SJSA1 (cell line): ENCODE data around the gene TRIM56. TPM values are rescaled to one million over a fixed set of nuclear protein-coding genes. Genes with fewer than 3 reads are reported as not detected.
"Not testable (repeated sequence)": the region's sequence is repeated elsewhere in the genome, so short reads cannot be mapped to it uniquely, and the experiment has no call there.

ENCODE experiments used
- DNase-seq, 2 experiments: peaks; one replicate each; pipeline ENCODE4 v3.0.0-alpha.2; 2015 to 2020; ENCODE audit warnings: low spot score in 2 of 2, low read depth in 1 of 2
- H3K27ac ChIP-seq: fragments of 250-450 bp; sonication (Bioruptor Pico); 2 replicates; pipeline ENCODE4 v1.5.1; 2020; ENCODE audit warnings: mild to moderate bottlenecking, moderate library complexity
- H3K27me3 ChIP-seq: fragments of 250-450 bp; sonication (Bioruptor Pico); replicated peaks from 2 replicates; pipeline ENCODE4 v1.5.1; 2020; ENCODE audit warnings: mild to moderate bottlenecking, moderate library complexity
- H3K36me3 ChIP-seq: fragments of 250-450 bp; sonication (Bioruptor Pico); 2 replicates; pipeline ENCODE4 v1.5.1; 2020; ENCODE audit warnings: mild to moderate bottlenecking
- H3K4me1 ChIP-seq: fragments of 250-450 bp; sonication (Bioruptor Pico); replicated peaks from 2 replicates; pipeline ENCODE4 v1.6.1; 2021; ENCODE audit warnings: mild to moderate bottlenecking
- H3K4me3 ChIP-seq: fragments of 250-450 bp; sonication (Bioruptor Pico); 2 replicates; pipeline ENCODE4 v1.5.1; 2020; ENCODE audit warnings: mild to moderate bottlenecking
- H3K9me3 ChIP-seq: fragments of 250-450 bp; sonication (Bioruptor Pico); replicated peaks from 2 replicates; pipeline ENCODE4 v1.5.1; 2020; ENCODE audit warnings: mild to moderate bottlenecking
- total RNA-seq: library from RNA; depleted of rRNA; stranded (reverse); fragments of >200 nt; shearing (Covaris generic); gene quantifications from 2 replicates; pipeline ENCODE4 v1.2.3, GENCODE V29; 2014

The TRIM56 gene
- total RNA-seq, 1 experiment from 2014 or later = 10.3 TPM

DNA sequence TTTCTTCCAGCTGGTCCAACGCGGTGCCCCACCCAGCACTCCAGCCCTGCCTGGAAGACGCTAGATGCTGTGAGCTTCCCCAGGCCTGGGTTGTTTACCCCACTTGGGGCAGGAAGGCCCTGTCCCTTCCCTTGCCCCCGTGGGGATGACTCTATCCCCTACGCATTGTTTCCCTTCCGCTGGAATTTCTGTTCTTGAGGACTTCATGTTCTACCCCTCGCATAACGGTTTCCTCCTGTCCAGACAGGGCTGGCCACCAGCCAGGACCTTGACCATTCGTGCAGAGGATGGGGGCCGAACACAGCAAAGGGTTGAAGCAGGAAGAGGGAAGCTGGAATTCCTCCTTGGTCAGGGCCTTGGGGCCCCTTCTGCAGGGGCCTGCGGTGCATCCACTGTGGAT, 27.0 kb downstream of the TRIM56 start:
- Histone ChIP-seq H3K4me1 (peaks cover 56% of the 10 kb centered on the region), H3K9me3 (no peaks in the 10 kb centered on the region), H3K4me3 (no peak overlapping the region), H3K27ac (peak overlapping the region; percentile 67), H3K27me3 (no peaks in the 10 kb centered on the region), H3K36me3 (no peaks in the 10 kb centered on the region)
- peak; percentile 57 to 74 for DNase-seq

DNA sequence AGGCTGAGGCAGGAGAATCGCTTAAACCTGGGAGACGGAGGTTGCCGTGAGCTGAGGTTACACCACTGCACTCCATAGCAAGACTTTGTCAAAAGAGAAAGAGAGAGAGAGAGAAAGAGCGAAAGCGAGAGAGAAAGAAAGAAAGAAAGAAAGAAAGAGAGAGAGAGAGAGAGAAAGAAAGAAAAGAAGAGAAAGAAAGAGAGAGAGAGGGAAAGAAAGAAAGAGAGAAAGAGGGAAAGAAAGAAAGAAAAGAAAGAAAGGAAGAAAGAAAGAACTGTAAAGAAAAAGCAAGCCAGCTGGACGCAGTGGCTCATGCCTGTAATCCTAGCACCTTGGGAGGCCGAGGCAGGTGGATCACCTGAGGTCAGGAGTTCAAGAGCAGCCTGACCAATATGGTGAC, 27.9 kb downstream of the TRIM56 start:
- not testable (repeated sequence) for H3K4me3 ChIP-seq, DNase-seq, H3K9me3 ChIP-seq, H3K27me3 ChIP-seq, H3K27ac ChIP-seq, H3K36me3 ChIP-seq
- peaks cover 65% of the 10 kb centered on the region for H3K4me1 ChIP-seq

DNA sequence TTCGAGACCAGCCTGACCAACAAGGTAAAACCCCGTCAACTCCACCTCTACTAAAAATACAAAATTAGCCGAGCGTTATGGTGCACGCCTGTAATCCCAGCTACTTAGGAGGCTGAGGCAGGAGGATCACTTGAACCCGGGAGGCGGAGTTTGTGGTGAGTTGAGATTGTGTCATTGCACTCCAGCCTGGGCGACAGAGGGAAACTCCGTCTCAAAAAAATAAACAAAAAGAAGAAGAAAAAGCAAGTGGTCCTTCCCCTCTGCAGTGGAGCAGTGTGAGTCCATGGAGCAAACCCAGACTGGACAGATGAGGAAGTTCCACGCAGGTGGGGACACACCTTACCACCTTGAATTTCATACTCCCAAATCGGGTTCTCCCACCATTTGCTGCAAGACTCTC, 28.6 kb downstream of the TRIM56 start:
- Histone ChIP-seq H3K36me3 (no peaks in the 10 kb centered on the region), H3K4me1 (peaks cover 69% of the 10 kb centered on the region), H3K27ac (peak overlapping the region; percentile 41; the same call in 1 of the 2 replicates), H3K9me3 (no peaks in the 10 kb centered on the region), H3K4me3 (no peak overlapping the region), H3K27me3 (no peaks in the 10 kb centered on the region)
- no peak for DNase-seq

DNA sequence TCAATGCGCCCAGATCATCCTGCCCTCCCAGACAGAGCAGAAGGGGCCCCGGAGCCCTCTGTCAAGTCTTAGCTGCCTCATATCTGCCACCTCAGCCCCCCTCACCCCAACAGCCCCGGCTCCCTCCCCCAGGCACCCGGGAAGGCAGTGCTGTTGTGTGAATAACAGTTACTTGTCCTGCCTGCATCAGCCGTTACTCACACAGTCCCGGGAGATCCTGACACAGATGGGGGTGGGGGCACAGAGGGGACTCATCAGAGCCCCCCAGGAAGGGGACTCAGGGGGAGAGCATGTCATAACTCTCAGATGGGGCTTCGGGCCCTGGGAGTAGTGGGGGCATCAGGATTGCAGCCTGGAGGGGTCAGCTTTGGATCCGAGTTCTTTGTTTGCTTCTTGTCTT, 29.2 kb downstream of the TRIM56 start:
- Histone ChIP-seq H3K27ac (peak overlapping the region; percentile 41), H3K27me3 (no peaks in the 10 kb centered on the region), H3K36me3 (no peaks in the 10 kb centered on the region), H3K4me3 (no peak overlapping the region), H3K4me1 (peaks cover 71% of the 10 kb centered on the region), H3K9me3 (no peaks in the 10 kb centered on the region)
- peak in 1 of 2 experiments; percentile 61 for DNase-seq

DNA sequence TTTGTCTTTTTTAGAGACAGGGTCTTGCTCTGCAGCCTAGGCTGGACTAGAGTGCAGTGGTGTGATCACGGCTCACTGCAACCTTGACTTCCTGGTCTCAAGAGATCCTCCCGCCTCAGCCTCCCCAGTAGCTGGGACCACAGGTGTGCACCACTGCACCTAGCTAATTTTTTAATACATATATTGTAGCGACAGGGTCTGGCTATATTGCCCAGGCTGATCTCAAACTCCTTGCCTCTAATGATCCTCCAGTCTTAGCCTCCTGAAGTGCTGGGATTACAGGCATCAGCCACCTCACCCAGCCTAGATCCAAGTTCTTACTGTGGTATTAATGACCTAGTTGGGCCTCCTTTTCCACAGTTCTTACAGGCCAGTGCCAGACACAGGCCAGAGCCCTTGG, 29.9 kb downstream of the TRIM56 start:
- no peak for DNase-seq
- Histone ChIP-seq H3K27ac (peak overlapping the region; percentile 41), H3K4me1 (peaks cover 78% of the 10 kb centered on the region), H3K27me3 (no peaks in the 10 kb centered on the region), H3K36me3 (no peaks in the 10 kb centered on the region), H3K9me3 (no peaks in the 10 kb centered on the region), H3K4me3 (no peak overlapping the region)

DNA sequence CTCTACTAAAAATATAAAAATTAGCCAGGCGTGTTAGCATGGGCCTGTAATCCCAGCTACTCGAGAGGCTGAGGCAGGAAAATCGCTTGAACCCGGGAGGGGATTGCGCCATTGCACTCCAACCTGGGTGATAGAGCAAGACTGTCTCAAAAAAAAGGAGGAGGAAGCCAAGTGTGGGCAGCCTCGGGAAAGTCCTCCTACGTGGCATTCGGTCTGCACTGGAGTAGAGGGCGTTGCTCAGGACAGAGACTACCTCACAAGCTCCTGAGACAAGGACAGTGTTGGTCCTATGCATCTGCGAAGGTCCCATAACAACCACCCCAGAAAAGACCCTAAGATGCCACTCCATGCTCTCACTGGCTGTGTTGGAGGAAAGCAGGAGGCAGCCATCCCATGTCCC, 31.6 kb downstream of the TRIM56 start:
- Histone ChIP-seq H3K27ac (peak overlapping the region; percentile 87), H3K27me3 (no peaks in the 10 kb centered on the region), H3K36me3 (no peaks in the 10 kb centered on the region), H3K9me3 (no peaks in the 10 kb centered on the region), H3K4me1 (peaks cover 88% of the 10 kb centered on the region), H3K4me3 (no peak overlapping the region)
- no peak for DNase-seq

DNA sequence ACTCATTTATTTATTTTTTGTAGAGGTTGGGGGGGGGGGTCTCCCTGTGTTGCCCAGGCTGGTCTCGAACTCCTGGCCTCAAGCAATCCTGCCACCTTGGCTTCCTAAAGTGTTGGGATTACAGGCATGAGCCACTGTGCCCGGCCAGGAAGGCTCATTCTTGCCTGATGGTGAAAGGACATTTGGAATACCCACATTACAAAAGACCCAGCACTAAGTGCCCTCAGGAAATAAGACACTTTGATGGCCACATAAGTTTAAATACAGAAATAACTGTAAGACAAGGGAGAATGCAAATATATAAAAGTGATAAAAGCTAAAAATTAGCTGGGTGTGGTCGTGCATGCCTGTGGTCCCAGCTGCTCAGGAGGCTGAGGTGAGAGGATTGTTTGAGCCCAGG, 33.6 kb downstream of the TRIM56 start:
- peak overlapping the region; percentile 87 for H3K27ac ChIP-seq
- no peak overlapping the region for H3K4me3 ChIP-seq
- H3K9me3 ChIP-seq = no peaks in the 10 kb centered on the region
- no peak for DNase-seq
- no peaks in the 10 kb centered on the region for H3K36me3 ChIP-seq
- no peaks in the 10 kb centered on the region for H3K27me3 ChIP-seq
- H3K4me1 ChIP-seq = peaks cover 91% of the 10 kb centered on the region

DNA sequence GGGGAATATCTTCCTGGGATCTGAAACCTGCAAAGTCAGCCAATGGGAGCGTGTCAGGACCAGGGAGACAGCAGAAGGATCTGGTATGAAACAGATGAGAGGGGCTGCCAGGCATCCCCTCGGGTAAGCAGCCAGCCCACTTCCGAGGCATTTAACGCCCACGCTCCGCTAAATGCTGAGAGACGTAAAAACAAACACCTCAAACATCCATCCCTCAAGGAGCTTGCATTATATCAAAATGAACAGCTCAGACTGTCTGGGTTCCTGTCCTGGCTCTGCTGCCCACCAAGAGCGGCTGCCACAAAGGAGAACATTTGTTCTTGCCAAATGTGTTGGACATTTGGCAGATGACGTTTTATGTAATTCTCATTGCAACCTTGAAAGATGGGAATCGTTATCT, 34.6 kb downstream of the TRIM56 start:
- DNase-seq = no peak
- no peaks in the 10 kb centered on the region for H3K9me3 ChIP-seq
- H3K36me3 ChIP-seq = no peaks in the 10 kb centered on the region
- H3K4me1 ChIP-seq = peaks cover 91% of the 10 kb centered on the region
- H3K4me3 ChIP-seq = no peak overlapping the region
- no peaks in the 10 kb centered on the region for H3K27me3 ChIP-seq
- H3K27ac ChIP-seq = no peak overlapping the region

DNA sequence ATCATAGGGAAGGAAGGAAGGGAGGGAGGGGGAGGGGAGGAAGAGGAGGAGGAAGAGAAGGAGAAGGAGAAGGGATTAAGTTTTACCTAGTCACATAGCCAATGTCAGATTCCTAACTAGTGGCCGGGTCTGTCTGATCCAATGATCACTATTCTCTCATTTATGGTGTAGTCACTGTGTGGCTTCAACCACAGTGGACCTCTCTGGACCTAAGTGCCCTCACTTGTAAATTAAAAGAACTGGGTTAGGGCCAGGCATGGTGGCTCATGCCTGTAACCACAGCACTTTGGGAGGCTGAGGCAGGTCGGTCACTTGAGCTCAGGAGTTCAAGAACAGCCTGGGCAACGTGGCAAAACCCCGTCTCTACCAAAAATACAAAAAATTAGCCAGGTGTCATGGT, 35.0 kb downstream of the TRIM56 start:
- H3K27ac ChIP-seq = no peak overlapping the region
- H3K4me3 ChIP-seq = no peak overlapping the region
- DNase-seq = no peak
- H3K9me3 ChIP-seq = no peaks in the 10 kb centered on the region
- no peaks in the 10 kb centered on the region for H3K36me3 ChIP-seq
- H3K27me3 ChIP-seq = no peaks in the 10 kb centered on the region
- peaks cover 91% of the 10 kb centered on the region for H3K4me1 ChIP-seq

DNA sequence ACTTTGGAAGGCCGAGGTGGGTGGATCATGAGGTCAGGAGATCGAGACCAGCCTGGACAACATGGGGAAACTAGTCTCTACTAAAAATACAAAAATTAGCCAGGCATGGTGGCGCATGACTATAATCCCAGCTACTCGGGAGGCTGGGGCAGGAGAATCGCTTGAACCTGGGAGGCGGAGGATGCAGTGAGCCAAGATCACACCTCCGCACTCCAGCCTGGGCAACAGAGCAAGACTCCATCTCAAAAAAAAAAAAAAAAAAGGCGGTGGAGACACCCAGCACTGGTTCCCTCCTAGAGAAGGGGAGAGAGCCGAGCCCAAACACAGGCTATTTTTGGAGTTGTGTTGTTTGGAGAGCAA, 36.3 kb downstream of the TRIM56 start:
- DNase-seq = not testable (repeated sequence)
- peaks cover 99% of the 10 kb centered on the region for H3K4me1 ChIP-seq

DNA sequence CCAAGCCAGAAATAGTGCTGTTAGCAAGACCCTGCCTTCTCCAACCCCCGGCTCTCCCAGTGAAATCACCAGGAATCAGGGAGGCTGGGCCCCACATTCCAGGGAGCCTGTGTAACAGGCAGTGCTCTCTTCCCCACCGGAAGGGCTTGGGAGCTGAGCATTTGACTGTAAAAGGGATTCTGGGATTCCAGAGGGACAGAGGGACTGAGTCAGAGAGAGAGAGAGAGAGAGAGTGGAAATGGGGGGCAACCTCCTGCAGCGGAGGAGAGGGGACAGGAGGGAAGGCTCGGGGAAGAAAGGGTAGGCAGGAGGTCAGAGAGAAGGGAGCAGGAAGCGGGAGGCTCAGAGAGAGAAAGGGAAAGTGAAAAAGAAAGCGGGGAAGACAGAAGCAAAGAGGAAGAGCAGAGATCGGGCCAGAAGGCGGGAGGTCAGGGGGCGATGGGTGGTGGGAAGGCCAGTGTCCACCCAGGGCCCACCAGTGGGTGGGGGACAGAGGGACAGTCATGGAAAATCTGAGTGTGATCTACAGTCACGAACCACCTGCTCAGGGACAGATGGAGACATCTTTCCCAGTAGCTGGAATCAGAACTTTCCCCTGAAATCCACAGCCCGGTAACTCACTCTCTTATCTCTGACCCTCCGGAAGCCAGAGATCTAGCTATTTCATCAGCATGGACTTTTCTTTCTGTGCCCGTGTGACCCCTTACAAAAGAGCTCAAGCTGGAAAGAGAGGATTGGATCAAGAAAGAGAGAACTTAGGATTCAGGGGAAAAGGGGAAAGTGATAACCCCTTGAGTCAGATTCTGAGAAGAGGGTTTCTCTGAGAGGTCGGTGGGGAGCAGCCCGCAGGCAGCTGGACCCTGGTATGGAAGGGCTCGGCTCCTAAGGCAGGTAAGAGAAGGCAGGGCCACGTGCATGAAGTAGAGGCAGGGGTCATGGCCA, 37.0 kb downstream of the TRIM56 start:
- peak overlapping the region; percentile 86 for H3K27ac ChIP-seq
- H3K4me3 ChIP-seq = peak overlapping the region; percentile 18
- H3K36me3 ChIP-seq = no peaks in the 10 kb centered on the region
- no peaks in the 10 kb centered on the region for H3K9me3 ChIP-seq
- no peaks in the 10 kb centered on the region for H3K27me3 ChIP-seq
- peaks cover 99% of the 10 kb centered on the region for H3K4me1 ChIP-seq
- DNase-seq = peak; percentile 97 to 98

More for the DNA sequence above, 36.3 kb downstream of the TRIM56 start:
- not testable (repeated sequence) for H3K27me3 ChIP-seq, H3K9me3 ChIP-seq, H3K36me3 ChIP-seq, H3K4me3 ChIP-seq
- H3K27ac ChIP-seq = peak overlapping the region; percentile 86

DNA sequence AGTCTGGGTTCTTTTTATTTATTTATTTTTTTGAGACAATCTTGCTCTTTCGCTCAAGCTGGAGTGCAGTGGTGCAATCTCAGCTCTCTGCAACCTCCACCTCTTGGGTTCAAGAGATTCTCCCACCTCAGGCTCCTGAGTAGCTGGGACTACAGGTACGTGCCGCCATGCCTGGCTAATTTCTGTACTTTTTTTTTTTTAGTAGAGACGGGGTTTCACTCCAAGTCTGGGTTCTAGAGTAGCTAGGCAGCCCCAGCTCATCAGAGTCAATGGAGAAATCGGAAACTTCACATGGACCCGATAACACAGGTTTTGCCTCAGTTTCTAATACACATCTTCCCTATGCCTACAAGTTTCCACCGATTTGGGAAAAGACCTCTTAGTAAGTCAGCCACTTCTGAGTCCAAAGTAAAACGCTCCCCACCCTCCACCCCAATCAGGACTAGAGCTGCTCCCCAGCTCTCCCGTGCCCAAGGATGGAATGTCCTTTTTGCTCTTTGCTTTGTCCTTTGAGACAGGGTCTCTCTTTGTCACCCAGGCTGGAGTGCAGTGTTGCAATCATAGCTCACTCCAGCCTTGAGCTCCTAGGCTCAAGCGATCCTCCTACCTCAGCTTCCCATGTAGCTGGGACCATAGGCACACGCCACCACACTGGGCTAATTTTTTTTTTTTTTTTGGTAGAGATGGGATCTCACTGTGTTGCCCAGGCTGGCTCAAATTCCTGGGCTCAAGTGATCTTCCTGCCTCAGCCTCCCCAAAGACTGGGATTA, 37.8 kb downstream of the TRIM56 start:
- peak overlapping the region; percentile 86 for H3K27ac ChIP-seq
- H3K4me3 ChIP-seq = no peak overlapping the region
- H3K9me3 ChIP-seq = no peaks in the 10 kb centered on the region
- no peaks in the 10 kb centered on the region for H3K27me3 ChIP-seq
- H3K4me1 ChIP-seq = peaks cover 99% of the 10 kb centered on the region
- no peaks in the 10 kb centered on the region for H3K36me3 ChIP-seq
- DNase-seq = no peak

DNA sequence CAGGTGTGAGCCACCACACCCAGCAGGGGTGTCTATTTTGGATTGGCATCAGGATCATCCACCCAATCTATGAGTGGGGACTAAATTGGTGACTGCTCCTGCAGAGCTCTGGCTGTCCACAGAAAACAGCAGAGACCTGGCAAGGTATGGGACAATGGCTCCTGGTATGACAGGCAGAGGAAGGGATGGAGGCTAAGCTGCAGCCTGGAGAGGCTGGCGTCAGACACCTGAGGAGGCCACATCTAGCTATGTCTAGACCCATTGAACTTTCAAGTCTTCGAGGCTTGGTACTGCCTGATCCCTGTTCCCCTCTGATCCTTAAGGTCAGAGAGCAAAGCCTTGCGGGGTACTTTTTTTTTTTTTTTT, 38.4 kb downstream of the TRIM56 start:
- no peak overlapping the region for H3K4me3 ChIP-seq
- H3K27me3 ChIP-seq = no peaks in the 10 kb centered on the region
- no peak overlapping the region for H3K27ac ChIP-seq
- peaks cover 100% of the 10 kb centered on the region for H3K4me1 ChIP-seq
- H3K36me3 ChIP-seq = no peaks in the 10 kb centered on the region; the same call in 1 of the 2 replicates
- H3K9me3 ChIP-seq = no peaks in the 10 kb centered on the region
- no peak for DNase-seq
